ENCODE measurements around the gene SPANXN5. TPM values are rescaled to one million over a fixed set of nuclear protein-coding genes. Genes with fewer than 3 reads are reported as not detected.
"Not testable (repeated sequence)": the region's sequence is repeated elsewhere in the genome, so short reads cannot be mapped to it uniquely, and the experiment has no call there.

SPANXN5 gene
- total RNA-seq, 3 donors from 2014 or later (not counting 1 experiment from before 2014, with no cell fraction given), result not detected

GRCh38 chrX:52773504-52773903, 23.7 kb downstream of the SPANXN5 start:
- H3K9me3 Mint-ChIP-seq; H3K36me3 ChIP-seq (ENCODE audit: control insufficient read depth, insufficient read depth, low read length); H3K27me3 ChIP-seq (ENCODE audit: control insufficient read depth, insufficient read depth, low read length); intact Hi-C loops (cut with micrococcal nuclease); H3K27me3 Mint-ChIP-seq (ENCODE audit: low read depth in 2 of 2); H3K9me3 ChIP-seq (ENCODE audit: control insufficient read depth, insufficient read depth, low read length); H3K4me1 Mint-ChIP-seq; H3K27ac ChIP-seq (ENCODE audit: low read length); ATAC-seq; H3K27ac Mint-ChIP-seq; H3K4me3 ChIP-seq (ENCODE audit: low read length); DNase-seq; H3K4me3 Mint-ChIP-seq; H3K4me1 ChIP-seq (ENCODE audit: control insufficient read depth, insufficient read depth, low read length); H3K36me3 Mint-ChIP-seq: not testable (repeated sequence)
- 96% methylated on average over 5 of the region's 11 CpGs for WGBS (ENCODE audit: insufficient coverage)

DNA sequence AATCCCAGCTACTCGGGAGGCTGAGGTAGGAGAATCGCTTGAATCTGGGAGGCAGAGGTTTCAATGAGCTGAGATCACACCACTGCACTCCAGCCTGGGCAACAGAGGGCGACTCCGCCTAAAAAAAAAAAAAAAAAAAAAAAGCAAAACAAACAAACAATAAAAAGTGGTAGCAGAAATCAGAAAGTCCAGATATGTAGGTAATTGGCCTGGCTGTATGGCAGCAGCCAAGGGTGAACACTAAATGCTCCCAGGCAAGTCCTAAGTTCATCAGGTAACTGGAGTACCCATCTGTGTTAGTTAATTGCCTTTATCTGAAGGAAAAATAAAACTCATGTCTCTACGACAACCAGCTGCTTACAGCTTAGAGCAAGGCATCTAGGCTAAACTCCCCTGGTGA, 31.2 kb downstream of the SPANXN5 start:
- no CpG with 5 or more reads among the region's 5 CpGs for WGBS (ENCODE audit: insufficient coverage)
- H3K36me3 ChIP-seq (ENCODE audit: control insufficient read depth, insufficient read depth, low read length); H3K27me3 ChIP-seq (ENCODE audit: control insufficient read depth, insufficient read depth, low read length); H3K4me1 ChIP-seq (ENCODE audit: control insufficient read depth, insufficient read depth, low read length); intact Hi-C loops (cut with micrococcal nuclease); H3K27ac Mint-ChIP-seq; H3K27ac ChIP-seq (ENCODE audit: low read length); H3K4me3 Mint-ChIP-seq; ATAC-seq; H3K4me1 Mint-ChIP-seq; DNase-seq; H3K4me3 ChIP-seq (ENCODE audit: low read length); H3K9me3 ChIP-seq (ENCODE audit: control insufficient read depth, insufficient read depth, low read length); H3K9me3 Mint-ChIP-seq; H3K27me3 Mint-ChIP-seq (ENCODE audit: low read depth in 2 of 2); H3K36me3 Mint-ChIP-seq: not testable (repeated sequence)

GRCh38 chrX:52750952-52751351, 46.3 kb downstream of the SPANXN5 start, which contains the start of gene SSX2B:
SSX2B (plus strand) TSS chrX:52751252; CDS start chrX:52752681, 1,429 bp downstream.
- H3K9me3 ChIP-seq (ENCODE audit: control insufficient read depth, insufficient read depth, low read length); H3K4me1 Mint-ChIP-seq; H3K4me3 Mint-ChIP-seq; DNase-seq; H3K4me3 ChIP-seq (ENCODE audit: low read length); H3K27me3 Mint-ChIP-seq (ENCODE audit: low read depth in 2 of 2); H3K27ac ChIP-seq (ENCODE audit: low read length); intact Hi-C loops (cut with micrococcal nuclease); H3K4me1 ChIP-seq (ENCODE audit: control insufficient read depth, insufficient read depth, low read length); H3K27ac Mint-ChIP-seq; H3K9me3 Mint-ChIP-seq; H3K36me3 ChIP-seq (ENCODE audit: control insufficient read depth, insufficient read depth, low read length); H3K27me3 ChIP-seq (ENCODE audit: control insufficient read depth, insufficient read depth, low read length); ATAC-seq; H3K36me3 Mint-ChIP-seq: not testable (repeated sequence)
- WGBS (ENCODE audit: insufficient coverage), result no CpG with 5 or more reads among the region's 13 CpGs

Other genes starting within 250 kb of the SPANXN5 start
- not detected for gene SSX7, start 142.5 kb downstream of the SPANXN5 start, total RNA-seq
- not detected for gene SSX2, start 90.2 kb downstream of the SPANXN5 start, total RNA-seq
- not detected for gene SSX2B, start 46.2 kb downstream of the SPANXN5 start, total RNA-seq
- gene XAGE5, start 13.9 kb upstream of the SPANXN5 start, total RNA-seq, result not detected
- gene XAGE3, start 70.7 kb upstream of the SPANXN5 start, total RNA-seq, result not detected
- 10 to 100 TPM; 11.2 to 14.3 (median 13.8) TPM for gene FAM156B, start 99.9 kb upstream of the SPANXN5 start, total RNA-seq
- gene FAM156A, start 161.1 kb upstream of the SPANXN5 start, total RNA-seq, result 10 to 100 TPM; 16.2 to 19.2 (median 18.7) TPM